HG02981 (cell line): ENCODE measurements around the gene RSPH1.

Experiments used
- ATAC-seq: cut with Tn5 transposase; IDR thresholded peaks from one replicate; pipeline ENCODE4 v1.9.1; 2021; ENCODE audit warnings: mild to moderate bottlenecking, moderate library complexity; ENCODE audit not compliant: unreplicated experiment

The RSPH1 gene

DNA sequence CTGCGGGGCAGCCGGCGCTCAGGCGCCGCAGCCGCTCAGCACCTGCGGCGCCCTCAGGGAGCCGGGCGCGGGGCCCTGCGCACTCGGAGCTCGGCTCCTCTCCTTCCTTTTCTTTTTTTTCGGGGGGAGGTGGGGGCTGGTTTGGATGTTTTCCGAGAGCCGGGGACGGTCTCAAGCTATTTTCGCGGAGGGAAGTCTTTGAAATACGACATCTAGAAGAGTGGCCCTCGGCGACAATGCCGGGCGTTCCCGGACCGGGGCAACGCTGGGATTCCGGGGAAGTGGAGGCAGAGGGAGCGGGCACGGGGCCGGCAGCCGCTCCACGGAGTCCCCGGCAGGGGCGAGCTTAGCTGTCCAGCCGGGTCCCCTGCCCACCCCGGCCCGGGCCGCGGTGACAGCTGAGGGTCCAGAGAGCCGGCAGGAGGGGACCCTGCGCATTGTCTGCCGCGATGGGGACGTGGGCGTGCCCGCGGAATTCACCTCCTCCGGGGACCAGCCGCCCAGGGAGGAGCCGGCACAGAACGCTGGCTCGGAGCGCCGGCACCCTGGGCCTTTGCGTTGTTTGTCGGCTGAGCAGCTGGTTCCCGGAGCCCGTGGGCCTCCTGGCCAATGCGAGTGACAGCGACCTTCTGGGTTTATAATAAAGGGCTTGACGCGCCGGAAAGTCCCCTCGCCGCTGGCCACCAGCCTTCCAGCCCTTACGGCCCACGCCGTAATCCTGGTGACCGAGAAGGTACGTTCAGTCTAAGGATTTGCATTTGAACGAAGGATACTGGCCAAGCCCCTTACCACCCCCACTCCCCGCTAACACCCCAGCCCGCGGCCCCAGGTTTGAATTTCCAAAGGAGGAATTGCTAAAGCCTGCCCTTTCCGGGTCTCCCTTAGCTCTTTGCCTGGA, 18.2 kb upstream of the RSPH1 start:
- ATAC-seq: peak; percentile 41

DNA sequence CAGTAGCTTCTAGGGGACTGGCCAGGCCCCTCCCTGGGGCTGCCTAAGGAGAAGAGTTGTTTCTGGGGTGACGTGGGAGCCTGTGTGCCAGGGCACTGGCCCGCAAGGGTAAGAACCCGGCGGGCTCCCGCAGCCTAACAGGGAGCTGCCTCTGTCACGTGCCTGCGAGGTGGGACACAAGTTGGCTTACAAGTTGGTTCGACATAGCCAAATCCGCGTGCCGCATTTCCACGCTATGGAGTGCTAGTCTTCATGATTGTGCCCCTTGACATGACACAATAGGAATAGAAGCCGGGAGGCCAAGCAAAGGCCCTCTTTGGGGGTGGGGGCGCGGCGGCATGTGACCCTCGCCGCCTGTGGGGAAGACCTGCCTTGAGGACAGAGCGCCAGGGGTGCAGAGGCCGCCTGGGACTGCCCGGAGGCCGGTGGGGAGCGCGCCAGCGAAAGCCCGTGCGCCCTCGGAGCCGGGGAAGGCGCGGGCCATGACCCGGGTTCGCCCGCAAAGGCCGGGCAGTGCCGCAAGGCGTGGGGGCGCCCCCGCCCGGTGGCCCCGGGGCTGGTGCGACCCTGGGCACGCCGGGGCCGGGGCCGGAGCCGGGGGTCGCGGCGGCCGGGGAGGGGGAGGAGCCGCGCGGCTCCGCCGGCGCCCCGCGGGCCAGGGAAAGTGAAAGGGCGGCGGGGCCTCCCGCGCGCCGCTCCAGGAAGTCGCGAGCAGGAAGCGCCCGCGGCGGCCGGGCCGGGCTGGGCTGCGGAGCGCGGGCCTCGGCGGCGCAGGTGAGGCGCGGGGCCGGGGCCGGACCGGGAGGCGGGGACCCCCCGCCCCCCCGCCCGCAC, 17.3 kb upstream of the RSPH1 start, which contains the start of gene SLC37A1:
Gene SLC37A1 (plus strand): TSS at position 702 of the 834 bp plus-strand sequence. CDS start 4,603 bp downstream, outside the sequence.
- ATAC-seq: peak; percentile 57

DNA sequence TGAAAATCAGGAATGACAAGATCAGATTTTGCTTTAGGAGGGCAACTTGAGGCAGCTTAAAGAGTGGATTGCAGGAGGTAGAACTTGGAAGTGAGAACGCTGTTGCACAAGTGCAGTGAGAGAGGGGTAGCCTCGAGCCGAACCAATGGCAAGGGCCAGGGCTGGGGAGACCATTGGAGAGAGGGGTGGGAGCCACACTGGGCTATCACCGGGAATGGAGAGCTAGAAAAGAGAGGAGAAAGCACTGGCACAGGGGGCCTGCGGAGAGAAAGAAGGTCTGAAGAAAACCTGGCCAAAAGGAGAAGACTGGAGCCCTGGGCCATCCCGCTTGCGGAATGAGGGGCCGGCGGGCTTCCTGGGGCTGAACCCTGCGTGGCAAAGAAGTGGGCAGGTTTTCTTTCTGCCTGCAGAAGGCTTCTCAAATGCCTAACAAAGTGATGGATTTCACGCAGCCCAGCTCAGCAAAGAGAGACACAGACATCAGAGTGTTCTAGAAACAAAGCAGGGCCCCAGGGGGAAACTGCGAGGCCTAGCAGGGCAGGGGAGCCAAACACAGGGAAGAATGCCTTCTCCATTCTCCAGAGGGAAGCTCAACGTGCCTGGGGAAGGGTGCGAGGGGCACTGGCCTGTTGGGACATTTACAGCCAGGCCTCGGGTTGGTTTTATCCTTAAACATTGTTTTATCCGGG, 16.5 kb upstream of the RSPH1 start:
- ATAC-seq: no peak

DNA sequence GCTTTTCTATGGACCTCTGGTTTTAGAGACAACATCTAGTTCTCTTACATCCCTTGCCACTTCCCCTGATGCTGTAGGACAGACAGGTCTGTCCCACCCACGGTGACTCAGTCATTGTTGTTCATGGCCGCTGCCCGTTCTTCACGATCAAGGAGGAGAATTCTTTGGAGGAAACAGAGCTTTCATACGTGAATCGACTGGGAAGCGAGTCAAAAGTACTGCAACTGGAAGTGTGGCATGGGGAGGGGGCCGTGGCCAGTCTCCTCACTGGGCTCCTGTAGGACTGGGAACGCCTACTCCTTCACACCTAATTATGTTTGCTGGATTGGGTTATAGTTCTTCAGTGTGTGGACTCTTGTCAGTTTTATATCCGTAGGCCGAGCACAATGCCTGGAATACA, 13.2 kb upstream of the RSPH1 start:
- ATAC-seq: no peak

DNA sequence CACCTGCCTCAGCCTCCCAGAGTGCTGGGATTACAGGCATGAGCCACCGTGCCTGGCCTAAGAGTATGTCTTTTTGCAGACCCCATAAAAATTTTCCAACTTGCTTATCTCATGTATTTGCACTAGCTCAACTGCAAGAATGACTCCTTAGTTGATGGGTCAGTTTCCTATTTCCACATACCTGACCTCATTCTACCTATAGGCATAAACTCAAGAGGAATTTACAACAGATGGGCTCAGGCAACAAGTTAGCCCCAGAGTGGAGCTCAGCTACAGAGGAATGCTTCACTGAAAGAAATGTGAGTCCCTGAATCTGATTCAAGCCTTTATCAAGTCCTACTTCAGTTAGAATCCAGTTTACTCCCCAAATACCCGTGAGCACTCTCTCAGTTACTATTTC, 12.3 kb upstream of the RSPH1 start:
- no peak for ATAC-seq

DNA sequence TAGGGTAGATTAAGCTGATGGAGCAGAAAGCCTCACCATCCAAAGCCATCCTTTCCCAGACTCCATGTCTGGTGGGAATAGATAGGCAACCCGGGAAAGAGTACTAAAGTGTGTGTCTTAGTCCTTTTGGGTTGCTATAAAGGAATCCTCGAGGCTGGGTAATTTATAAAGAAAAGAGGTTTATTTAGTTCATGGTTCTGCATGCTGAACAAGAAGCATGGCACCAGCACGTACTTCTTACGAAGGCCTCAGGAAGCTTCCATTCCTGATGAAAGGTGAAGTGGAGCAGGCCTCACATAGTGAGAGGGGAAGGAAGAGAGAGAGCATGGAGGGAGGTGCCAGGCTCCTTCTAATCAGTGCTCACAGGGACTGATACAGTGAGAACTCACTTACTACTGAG, 11.4 kb upstream of the RSPH1 start:
- no peak for ATAC-seq

DNA sequence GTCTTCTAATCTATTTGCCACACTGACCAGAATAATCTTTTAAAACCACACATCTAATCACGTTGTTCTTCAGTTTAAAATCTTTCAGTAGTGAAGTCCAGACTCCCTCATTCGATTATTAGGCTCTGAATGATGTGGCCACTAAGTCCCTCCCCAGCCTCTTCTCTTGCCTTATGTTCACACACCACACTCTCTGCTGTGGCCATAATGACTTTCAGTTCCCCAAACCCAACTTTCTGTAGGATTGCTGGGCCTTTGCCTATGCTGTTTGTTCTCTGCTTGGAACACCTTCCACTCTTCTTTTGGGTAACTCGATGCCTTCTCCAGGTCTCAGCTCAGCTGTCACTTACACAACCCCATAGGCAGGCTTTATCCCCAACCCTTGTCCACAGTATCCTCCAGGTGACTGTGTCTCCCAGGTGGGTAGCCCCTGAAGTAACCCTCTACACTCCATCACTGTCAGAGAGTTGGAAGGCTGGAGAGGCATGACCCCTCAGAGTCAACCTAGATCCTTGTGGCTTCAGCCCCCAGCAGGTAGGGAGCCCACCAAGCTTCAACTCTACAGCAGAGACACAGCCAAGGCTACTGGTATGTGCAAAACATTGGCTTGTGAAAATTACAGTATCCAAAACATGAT, 9.2 kb upstream of the RSPH1 start:
- peak; percentile 96 for ATAC-seq

DNA sequence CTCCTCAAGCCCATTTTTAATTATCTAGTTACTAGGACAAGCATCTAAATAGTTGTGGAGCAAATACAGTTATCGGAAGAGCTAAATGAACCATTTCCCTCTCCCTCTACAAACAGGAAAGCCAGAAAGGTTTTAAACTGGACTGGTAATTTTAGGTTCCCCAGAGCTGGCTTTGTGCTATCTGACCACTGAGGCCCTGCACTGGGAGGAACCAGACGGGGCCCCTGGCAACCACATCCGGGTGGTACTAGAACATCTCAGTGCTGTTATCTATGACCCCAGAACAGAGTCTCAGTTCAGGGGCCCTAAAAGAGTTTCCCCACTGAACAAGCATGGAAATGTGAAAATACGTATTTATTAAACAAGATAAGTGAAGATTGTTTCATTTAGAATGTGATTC, 7.7 kb upstream of the RSPH1 start:
- ATAC-seq: no peak

DNA sequence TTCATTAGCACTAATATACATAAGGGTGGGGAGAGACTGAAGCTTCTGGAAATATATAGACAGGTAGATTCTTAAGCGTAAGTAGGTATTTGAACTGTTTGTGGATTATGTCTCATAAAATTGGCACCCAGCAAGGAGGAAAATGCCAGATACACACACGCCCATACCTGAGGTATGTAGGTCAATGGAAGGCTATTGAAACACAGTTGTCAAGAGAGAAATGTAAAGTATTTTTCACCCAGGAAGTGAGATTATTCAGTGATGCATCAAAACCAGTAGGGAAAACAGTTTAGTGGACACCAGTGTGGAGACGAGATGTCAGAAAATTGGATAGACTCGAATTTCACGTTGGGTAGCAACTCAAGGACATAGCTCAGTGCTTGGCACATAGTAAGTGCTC, 4.7 kb upstream of the RSPH1 start:
- ATAC-seq: no peak

DNA sequence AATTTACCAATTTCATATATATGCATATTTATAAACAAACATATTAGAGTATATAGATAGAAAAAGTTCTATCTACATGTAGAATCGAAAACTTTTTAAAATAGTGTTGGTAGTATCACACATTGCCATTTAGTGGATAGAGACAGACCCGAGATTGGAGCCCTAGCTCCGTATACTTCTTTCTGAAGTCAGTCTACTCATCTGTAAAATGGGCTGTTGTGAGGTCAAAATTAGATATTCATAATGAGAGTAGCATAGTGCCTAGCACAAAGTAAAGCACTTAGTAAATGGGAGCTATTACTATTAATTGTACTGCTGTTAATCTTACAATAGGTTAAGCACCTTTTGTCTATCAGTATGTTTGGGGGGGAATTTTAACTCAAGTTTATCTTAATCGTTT, 4.2 kb upstream of the RSPH1 start:
- ATAC-seq: no peak

DNA sequence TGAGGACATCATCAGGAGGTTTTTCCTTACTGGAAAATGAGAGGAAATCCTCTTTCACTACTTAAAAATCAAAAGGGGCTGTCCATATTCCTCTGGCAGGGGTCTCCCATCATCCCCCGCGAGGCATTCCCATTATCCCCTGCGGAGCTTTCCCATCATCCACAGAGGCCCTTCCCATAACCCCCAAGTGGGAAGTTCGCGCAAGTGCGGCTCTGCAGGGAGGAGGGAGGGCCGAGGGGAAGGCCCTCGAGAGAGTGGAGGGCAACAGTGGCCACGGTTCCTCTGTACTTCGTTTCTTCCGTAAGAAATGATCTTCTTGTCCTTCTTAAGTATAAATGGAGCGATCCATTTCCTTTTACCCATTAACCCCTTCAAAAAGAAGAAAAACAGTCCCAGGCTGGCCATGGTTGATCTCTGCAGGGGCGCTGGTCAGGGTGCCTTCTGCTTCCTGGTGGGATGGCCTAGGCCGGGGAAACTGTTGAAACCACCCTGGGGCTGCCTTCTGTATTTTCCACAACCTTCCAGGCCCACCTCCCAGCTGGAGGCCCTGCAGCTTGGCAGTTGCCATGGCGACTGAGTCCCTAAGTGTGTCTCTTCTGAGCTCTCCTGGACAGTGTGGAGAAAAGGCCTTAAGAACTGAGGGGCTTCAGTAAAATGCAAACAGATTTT, 3.6 kb upstream of the RSPH1 start:
- no peak for ATAC-seq

DNA sequence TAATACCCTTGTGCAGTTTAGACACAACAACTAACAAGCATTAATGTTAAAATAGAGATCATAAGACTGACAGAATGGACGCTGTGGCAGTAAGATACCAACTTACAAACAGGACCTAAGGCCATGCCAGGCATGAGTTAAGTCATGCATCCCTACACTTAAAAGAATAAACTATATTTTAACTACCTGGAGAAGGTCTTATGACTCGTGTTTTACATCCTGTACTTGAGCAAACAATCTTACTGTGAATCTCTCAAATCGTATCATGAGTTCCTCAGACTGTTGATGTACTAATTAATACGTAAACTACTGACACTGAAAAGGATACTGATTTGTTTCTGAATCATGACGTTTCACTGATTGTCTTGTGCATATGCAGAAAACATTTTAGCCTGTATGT, 2.0 kb upstream of the RSPH1 start:
- no peak for ATAC-seq

DNA sequence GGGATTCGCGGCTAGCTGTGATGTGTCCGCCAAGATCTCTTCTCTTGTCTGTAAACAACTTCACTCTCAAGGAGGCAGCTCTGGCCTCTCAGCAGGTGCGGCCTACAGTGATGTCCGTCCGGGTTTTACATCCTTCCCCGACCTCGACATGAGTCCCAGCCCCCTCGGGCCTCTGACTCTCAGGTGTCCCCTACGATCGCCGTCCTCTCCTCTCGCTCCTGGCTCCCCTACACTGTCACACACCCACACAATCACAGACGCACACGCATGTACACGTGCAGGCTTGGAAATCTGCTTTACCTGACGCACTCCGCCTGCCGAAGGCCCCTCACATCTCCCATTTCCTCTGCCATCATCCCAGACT, 797 bp upstream of the RSPH1 start:
- no peak for ATAC-seq

DNA sequence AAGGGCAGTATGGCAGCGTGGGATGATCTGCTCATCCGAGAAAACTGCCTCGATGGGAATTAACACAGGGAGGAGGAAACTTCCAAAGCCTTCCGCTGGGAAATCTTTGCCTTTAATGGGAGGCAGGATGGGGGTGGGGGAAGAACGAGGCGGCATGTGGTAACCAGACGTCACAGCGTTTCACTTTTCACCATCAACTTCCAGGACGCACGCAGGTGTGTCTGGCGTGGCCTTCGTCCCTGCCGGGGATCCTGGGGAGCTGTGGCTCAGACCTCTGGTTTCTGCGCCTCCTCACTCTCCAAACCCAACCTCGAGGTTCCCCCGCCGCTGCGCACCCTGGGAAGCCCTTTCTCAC, 282 bp downstream of the RSPH1 start:
- ATAC-seq: peak; percentile 15

DNA sequence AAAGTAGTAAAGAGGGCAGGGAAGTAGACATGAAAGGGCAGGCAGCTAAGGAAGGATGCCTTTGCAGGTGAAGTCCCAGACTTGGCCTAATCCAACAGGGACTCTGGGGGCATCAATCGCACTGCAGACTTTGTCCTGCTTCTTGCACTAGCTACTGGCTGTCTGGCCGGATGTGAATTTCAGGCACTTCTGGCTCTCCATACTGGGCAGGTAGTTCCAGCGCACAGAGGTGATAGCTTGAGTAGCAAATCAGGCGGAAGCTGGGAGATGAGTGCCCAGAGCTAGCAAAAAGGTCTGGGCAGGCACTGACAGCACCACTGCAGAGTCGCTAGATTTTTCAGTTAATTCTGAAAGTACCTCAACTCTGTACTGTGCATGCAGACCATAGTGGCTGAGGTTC, 997 bp downstream of the RSPH1 start:
- no peak for ATAC-seq

DNA sequence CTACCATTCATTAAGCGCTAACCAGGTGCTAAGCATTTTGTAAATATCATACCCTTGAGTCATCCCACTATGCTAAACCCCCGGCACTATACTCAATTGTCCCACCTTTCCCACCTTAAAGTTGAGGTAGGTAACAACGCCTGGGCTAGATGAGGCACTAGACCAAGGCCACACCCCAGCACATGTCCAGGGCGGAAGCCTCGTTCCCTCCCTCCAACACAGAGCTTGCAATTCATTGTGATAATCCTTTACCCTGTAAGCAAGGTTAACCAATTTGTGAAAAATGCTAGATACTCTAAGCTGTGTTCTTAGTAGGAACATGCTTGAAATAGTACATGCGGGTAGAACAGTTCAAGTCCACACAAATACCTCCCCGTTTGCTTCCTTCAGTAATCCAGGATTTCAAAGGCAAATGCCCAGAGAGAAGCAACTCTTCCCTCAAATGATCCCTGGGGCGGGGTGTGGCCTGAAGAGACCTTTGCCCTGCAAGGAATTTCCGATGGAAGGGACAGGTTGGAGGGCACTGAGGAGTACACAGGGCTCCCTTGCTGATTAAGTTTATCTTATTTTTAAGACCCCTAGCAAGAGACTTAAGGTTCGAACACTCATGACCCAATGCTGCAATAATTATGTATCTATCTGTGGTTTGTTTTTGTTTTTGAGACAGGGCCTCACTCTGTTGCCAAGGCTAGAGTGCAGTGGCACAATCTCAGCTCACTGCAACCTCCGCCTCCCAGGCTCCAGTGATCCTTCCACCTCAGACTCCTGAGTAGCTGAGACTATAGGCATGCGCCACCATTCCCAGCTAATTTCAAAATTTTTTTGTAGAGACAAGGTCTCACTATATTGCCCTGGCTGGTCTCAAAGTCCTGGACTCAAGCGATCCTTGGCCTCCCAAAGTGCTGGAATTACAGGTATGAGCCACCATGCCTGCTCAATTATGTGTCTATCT, 2.6 kb downstream of the RSPH1 start:
- no peak for ATAC-seq

DNA sequence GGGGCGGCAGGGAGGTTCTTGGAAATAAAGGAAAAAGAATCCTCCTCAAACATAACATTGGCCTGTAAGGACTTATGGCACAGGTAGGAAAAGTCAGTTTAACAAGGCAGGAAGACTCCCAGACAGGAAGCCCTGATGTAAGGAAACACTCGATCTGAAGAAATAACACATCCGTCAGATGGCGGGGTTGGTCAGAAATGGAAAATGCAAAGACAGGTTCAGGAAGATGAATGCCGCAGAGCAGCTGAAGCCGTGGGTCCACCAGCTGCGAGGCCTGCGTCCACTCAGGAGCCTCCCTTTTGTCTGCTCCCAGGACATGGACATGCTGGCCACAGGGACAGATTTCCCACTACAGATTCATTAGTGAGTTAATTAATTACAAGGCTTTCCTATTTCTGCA, 3.8 kb downstream of the RSPH1 start:
- ATAC-seq: no peak

DNA sequence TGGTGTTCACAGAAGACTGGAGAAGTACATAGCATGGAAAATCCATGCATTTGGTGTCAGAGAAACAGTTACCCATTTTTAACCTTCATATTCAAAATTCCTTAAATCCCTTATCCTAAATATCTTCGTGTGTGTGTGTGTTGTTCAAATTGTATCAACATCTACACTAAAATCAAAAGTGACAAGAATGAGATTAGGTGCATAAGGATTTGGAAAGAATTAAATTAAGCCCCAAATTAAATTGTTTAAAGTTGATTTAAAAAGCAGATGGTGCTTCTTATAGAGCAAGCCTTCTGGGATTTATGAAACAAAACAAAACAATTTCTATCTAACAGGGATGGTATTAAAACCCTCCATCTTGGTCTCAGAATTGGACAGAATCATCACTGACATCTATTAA, 4.7 kb downstream of the RSPH1 start:
- ATAC-seq: no peak

DNA sequence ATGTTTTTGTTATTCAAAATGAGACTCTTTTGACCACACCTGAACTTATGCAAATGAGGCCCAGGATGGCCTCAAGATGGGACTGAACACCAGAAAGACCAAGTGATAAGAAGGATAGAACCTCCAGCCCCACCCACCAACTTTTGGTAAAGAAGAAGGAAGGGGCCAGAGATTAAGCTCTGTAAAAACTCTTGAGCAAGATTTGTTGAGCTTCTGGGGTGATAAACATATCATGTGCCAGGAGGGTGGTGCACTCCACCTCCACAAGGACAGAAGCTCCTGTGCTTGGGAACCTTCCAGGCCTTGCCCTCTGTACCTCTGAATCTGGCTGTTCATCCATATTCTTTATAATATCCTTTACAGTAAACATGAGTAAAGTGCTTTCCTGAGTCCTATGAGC, 5.3 kb downstream of the RSPH1 start:
- ATAC-seq: no peak
